ENCODE measurements around the gene DDA1. TPM values are rescaled to one million over a fixed set of nuclear protein-coding genes. Genes with fewer than 3 reads are reported as not detected.

Gene DDA1
- total RNA-seq, 1 donor from 2014 or later, result 38.7 TPM

DNA sequence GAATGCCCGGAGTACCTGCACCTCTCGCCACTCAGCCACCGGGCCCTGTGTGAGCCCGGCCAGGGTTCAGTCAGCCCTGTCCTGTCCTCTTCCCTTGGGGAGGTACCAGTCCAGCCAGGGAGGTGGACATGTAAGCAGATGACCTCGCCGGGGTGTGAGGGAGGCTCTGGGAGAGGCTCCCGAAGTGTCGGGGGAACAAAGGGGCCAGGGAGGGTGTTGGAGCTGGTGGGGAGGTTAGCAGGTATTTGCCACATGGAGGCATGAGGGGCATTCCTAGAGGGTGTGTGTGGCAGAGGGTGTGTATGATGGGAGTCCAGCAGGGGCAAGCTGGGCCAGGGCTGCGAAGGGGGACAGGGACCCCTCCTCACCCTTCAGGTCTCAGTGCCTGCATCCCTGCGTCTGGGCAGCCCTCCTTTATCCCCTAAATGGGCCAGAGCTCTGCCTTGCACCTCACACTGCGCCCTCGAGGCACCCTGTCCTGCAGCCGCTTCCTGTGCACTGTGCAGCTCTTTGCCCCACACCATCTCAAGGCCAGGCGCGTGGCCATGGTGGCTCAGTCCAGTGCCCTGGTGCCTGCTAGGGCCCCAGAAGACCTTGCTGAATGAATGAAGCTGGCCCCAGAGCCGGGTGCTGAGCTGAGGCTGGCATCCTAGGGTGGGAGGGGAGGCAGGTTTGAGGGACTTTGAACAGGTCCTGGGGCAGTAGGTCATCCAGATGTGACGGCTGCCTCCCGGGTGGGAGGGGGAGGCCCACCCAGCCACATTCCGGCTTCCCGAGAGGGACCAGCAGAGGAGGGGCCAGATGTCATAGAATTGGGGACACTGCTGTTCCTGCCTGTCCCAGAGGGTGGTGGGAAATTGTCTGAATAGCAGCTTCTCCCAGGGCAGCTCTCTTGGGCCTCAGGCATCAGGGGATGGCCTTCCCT, 3.1 kb downstream of the DDA1 start:
- DNase-seq (ENCODE audit: extremely low spot score, unreplicated experiment), result no peak
- peaks cover 23% of the 10 kb centered on the region for H3K4me1 Mint-ChIP-seq (ENCODE audit: unreplicated experiment)
- no peaks in the 10 kb centered on the region for H3K9me3 Mint-ChIP-seq
- peaks cover 13% of the 10 kb centered on the region for H3K36me3 Mint-ChIP-seq
- peak overlapping the region; percentile 95 for H3K27ac Mint-ChIP-seq
- TF ChIP-seq, protein P1, sequence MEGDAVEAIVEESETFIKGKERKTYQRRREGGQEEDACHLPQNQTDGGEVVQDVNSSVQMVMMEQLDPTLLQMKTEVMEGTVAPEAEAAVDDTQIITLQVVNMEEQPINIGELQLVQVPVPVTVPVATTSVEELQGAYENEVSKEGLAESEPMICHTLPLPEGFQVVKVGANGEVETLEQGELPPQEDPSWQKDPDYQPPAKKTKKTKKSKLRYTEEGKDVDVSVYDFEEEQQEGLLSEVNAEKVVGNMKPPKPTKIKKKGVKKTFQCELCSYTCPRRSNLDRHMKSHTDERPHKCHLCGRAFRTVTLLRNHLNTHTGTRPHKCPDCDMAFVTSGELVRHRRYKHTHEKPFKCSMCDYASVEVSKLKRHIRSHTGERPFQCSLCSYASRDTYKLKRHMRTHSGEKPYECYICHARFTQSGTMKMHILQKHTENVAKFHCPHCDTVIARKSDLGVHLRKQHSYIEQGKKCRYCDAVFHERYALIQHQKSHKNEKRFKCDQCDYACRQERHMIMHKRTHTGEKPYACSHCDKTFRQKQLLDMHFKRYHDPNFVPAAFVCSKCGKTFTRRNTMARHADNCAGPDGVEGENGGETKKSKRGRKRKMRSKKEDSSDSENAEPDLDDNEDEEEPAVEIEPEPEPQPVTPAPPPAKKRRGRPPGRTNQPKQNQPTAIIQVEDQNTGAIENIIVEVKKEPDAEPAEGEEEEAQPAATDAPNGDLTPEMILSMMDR (conservative IDR thresholded peaks at IDR 0.05), result no peak
- no peaks in the 10 kb centered on the region for H3K27me3 Mint-ChIP-seq
- peak overlapping the region; percentile 85 for H3K4me3 Mint-ChIP-seq

DNA sequence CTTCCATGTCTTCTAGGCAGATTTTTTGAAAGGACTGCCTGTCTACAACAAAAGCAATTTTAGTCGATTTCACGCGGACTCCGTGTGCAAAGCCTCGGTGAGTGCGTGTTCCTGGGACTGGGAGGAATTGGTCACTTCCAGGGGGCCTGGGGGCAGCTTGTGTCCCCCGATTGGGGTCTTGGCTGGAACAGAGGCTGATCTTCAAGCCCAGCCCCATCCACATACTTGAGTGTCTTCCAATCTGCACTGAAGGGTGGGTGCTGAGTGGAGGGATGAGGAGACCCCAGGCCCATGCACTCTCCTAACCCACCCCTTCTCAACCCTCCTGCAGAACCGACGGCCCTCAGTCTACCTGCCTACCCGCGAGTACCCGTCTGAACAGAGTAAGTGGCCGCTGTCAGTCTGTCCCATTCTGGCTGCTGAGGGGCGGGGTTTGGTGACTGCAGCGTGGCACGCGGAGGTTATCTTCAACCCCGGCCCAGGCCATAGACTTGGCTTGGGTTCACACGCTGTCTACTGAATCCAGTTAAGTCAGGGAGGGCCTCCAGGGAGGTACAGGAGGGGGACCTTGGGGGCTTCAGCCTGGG, 4.7 kb downstream of the DDA1 start:
- TF ChIP-seq, protein P1 (conservative IDR thresholded peaks at IDR 0.05), result no peak
- H3K9me3 Mint-ChIP-seq, result no peaks in the 10 kb centered on the region
- peaks cover 12% of the 10 kb centered on the region for H3K36me3 Mint-ChIP-seq
- H3K27ac Mint-ChIP-seq, result no peak overlapping the region
- H3K4me1 Mint-ChIP-seq (ENCODE audit: unreplicated experiment), result peaks cover 13% of the 10 kb centered on the region
- no peaks in the 10 kb centered on the region for H3K27me3 Mint-ChIP-seq
- no peak overlapping the region for H3K4me3 Mint-ChIP-seq
- DNase-seq (ENCODE audit: extremely low spot score, unreplicated experiment), result peak; percentile 69

- Mint-ChIP-seq H3K4me3 (no peak overlapping the region), H3K9me3 (no peaks in the 10 kb centered on the region)
Measured at GRCh38 chr19:17318966-17319365, 9.6 kb downstream of the DDA1 start.

GRCh38 chr19:17319473-17320238, 10.3 kb downstream of the DDA1 start:
- Mint-ChIP-seq H3K27ac (no peak overlapping the region), H3K9me3 (no peaks in the 10 kb centered on the region), H3K27me3 (no peaks in the 10 kb centered on the region), H3K4me1 (ENCODE audit: unreplicated experiment) (no peaks in the 10 kb centered on the region), H3K4me3 (no peak overlapping the region), H3K36me3 (peaks cover 8% of the 10 kb centered on the region)
- DNase-seq (ENCODE audit: extremely low spot score, unreplicated experiment), result no peak
- TF ChIP-seq, protein P1 (conservative IDR thresholded peaks at IDR 0.05), result no peak

More at GRCh38 chr19:17318966-17319365, 9.6 kb downstream of the DDA1 start:
- Mint-ChIP-seq H3K27me3 (no peaks in the 10 kb centered on the region), H3K36me3 (peaks cover 8% of the 10 kb centered on the region), H3K27ac (no peak overlapping the region), H3K4me1 (ENCODE audit: unreplicated experiment) (no peaks in the 10 kb centered on the region)
- TF ChIP-seq, protein P1 (conservative IDR thresholded peaks at IDR 0.05), result no peak
- no peak for DNase-seq (ENCODE audit: extremely low spot score, unreplicated experiment)

DNA sequence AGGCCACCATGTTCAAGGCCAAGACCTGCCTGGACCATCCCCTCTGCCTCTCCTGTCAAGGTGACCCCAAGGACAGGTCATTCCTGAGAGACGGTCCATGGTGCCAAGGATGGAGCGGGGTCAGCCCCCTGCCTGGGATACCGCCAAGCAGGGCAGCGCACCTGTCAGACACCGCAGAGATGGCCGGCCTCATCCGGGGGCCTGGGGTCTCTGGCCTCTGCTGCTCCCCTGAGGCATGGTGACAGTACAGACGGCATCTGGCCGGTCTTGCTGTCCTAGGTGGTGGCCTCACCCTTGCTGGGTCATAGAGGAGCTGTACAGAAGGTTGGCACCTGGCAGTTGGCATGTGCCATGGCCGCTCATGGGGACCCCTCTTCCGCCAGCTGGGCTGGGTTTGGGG, 11.1 kb downstream of the DDA1 start:
- TF ChIP-seq, protein P1 (conservative IDR thresholded peaks at IDR 0.05), result no peak
- H3K27me3 Mint-ChIP-seq, result no peaks in the 10 kb centered on the region
- H3K27ac Mint-ChIP-seq, result no peak overlapping the region

More for the DNA sequence above, 11.1 kb downstream of the DDA1 start:
- Mint-ChIP-seq H3K4me1 (ENCODE audit: unreplicated experiment) (no peaks in the 10 kb centered on the region), H3K9me3 (no peaks in the 10 kb centered on the region), H3K4me3 (no peak overlapping the region), H3K36me3 (peaks cover 8% of the 10 kb centered on the region)
- DNase-seq (ENCODE audit: extremely low spot score, unreplicated experiment), result no peak

Data from type B pancreatic cell (in vitro differentiated cells).